IMR-90 (cell line): ENCODE data around the gene MON2. TPM values are rescaled to one million over a fixed set of nuclear protein-coding genes. Genes with fewer than 3 reads are reported as not detected.
"Not testable (repeated sequence)": the region's sequence is repeated elsewhere in the genome, so short reads cannot be mapped to it uniquely, and the experiment has no call there.

Source experiments
- ATAC-seq: fragments of 200-7000 bp; cut with Tn5 transposase; 2 replicates; pipeline ENCODE4 v1.9.1; 2020; ENCODE audit warnings: low read depth, mild to moderate bottlenecking, moderate library complexity
- BruUV-seq: library from RNA; stranded (reverse); fragments of 400-500 nt; replicated peaks from 2 replicates; lab custom pipeline; 2021; lab: Mats Ljungman, UMichigan
- CTCF ChIA-PET: fragments of 300-600 bp; formaldehyde crosslinking; extraction: SDS; loops from one replicate; lab custom pipeline; 2021; ENCODE audit warnings: antibody characterized with exemption; lab: Yijun Ruan, JAX
- POLR2A ChIA-PET: fragments of 300-600 bp; sonication (Branson Sonifier 250); formaldehyde crosslinking; loops from one replicate; lab custom pipeline; 2022; ENCODE audit warnings: antibody characterized with exemption; ENCODE audit not compliant: unreplicated experiment; lab: Charles Lee
- DNase-seq: peaks from one replicate; pipeline ENCODE4 v3.0.0; 2013
- H2AFZ ChIP-seq: replicated peaks from 2 replicates; pipeline ENCODE3; 2013; ENCODE audit warnings: low read length, mild to moderate bottlenecking; ENCODE audit not compliant: poor library complexity
- H2AK5ac ChIP-seq: 2 replicates; pipeline ENCODE4 v1.6.1; 2013; ENCODE audit warnings: low read depth, low read length, inconsistent platforms
- H2AK9ac ChIP-seq: replicated peaks from 2 replicates; pipeline ENCODE3; 2013; ENCODE audit warnings: mild to moderate bottlenecking, low read depth, low read length, moderate library complexity; ENCODE audit not compliant: poor library complexity
- H2BK120ac ChIP-seq: 2 replicates; pipeline ENCODE4 v1.6.1; 2013; ENCODE audit warnings: low read depth, low read length, inconsistent platforms
- H2BK15ac ChIP-seq: 3 replicates; pipeline ENCODE4 v1.6.1; 2013; ENCODE audit warnings: low read depth, low read length, inconsistent platforms
- H2BK20ac ChIP-seq: 2 replicates; pipeline ENCODE4 v1.6.1; 2013; ENCODE audit warnings: low read depth, mild to moderate bottlenecking, inconsistent platforms, low read length, moderate library complexity
- H2BK5ac ChIP-seq: 2 replicates; pipeline ENCODE4 v1.6.1; 2013; ENCODE audit warnings: mild to moderate bottlenecking, low read depth, low read length, inconsistent platforms; ENCODE audit not compliant: poor library complexity, severe bottlenecking
- H3K14ac ChIP-seq: replicated peaks from 2 replicates; pipeline ENCODE4 v1.6.1; 2013; ENCODE audit warnings: low read depth, low read length, inconsistent platforms
- H3K18ac ChIP-seq: 2 replicates; pipeline ENCODE4 v1.6.1; 2013; ENCODE audit warnings: low read depth, low read length, control low read depth
- H3K23ac ChIP-seq: 2 replicates; pipeline ENCODE4 v1.6.1; 2013; ENCODE audit warnings: low read depth, low read length, inconsistent platforms
- H3K27ac ChIP-seq: 2 replicates; pipeline ENCODE4 v1.5.1; 2013; ENCODE audit warnings: mild to moderate bottlenecking, control low read depth, low read length; ENCODE audit not compliant: insufficient read depth
- H3K27me3 ChIP-seq: 2 replicates; pipeline ENCODE4 v1.6.1; 2013; ENCODE audit warnings: low read length; ENCODE audit not compliant: control insufficient read depth, insufficient read depth
- H3K36me3 ChIP-seq: 2 replicates; pipeline ENCODE4 v1.6.1; 2013; ENCODE audit warnings: low read length, mixed read lengths; ENCODE audit not compliant: control insufficient read depth, insufficient read depth
- H3K4ac ChIP-seq: 2 replicates; pipeline ENCODE4 v1.6.1; 2013; ENCODE audit warnings: low read depth, low read length, inconsistent platforms
- H3K4me1 ChIP-seq: 2 replicates; pipeline ENCODE4 v1.6.1; 2013; ENCODE audit warnings: low read length, mixed read lengths; ENCODE audit not compliant: control insufficient read depth, insufficient read depth
- H3K4me2 ChIP-seq: 2 replicates; pipeline ENCODE4 v1.6.1; 2013; ENCODE audit warnings: low read depth, mild to moderate bottlenecking, control low read depth, low read length, moderate library complexity
- H3K4me3 ChIP-seq: 2 replicates; pipeline ENCODE4 v1.5.1; 2013; ENCODE audit warnings: low read depth, mild to moderate bottlenecking, control low read depth, low read length, moderate library complexity; ENCODE audit not compliant: insufficient read depth
- H3K56ac ChIP-seq: 2 replicates; pipeline ENCODE4 v1.6.1; 2013; ENCODE audit warnings: low read length, inconsistent platforms; ENCODE audit not compliant: insufficient read depth; ENCODE audit errors: extremely low read depth
- H3K79me1 ChIP-seq, 2 experiments: 2 replicates each; pipeline ENCODE4 v1.6.1; 2013; ENCODE audit warnings: low read length in 2 of 2, inconsistent platforms in 1 of 2, low read depth in 1 of 2
- H3K9ac ChIP-seq: 2 replicates; pipeline ENCODE4 v1.6.1; 2013; ENCODE audit warnings: low read depth, low read length, control low read depth
- H3K9me1 ChIP-seq: 2 replicates; pipeline ENCODE4 v1.6.1; 2013; ENCODE audit warnings: low read length, inconsistent platforms; ENCODE audit not compliant: insufficient read depth
- H3K9me3 ChIP-seq: 2 replicates; pipeline ENCODE4 v1.6.1; 2013; ENCODE audit warnings: low read length; ENCODE audit not compliant: control insufficient read depth, insufficient read depth
- H4K20me1 ChIP-seq: 2 replicates; pipeline ENCODE4 v1.6.1; 2013; ENCODE audit warnings: low read length, inconsistent platforms; ENCODE audit not compliant: insufficient read depth
- H4K5ac ChIP-seq: 2 replicates; pipeline ENCODE4 v1.6.1; 2013; ENCODE audit warnings: mild to moderate bottlenecking, low read depth, low read length, control low read depth
- H4K8ac ChIP-seq, 2 experiments: 2 replicates each; pipeline ENCODE4 v1.6.1; 2013; ENCODE audit warnings: low read depth in 2 of 2, low read length in 2 of 2, control low read depth in 1 of 2, inconsistent platforms in 1 of 2
- H4K91ac ChIP-seq: 2 replicates; pipeline ENCODE4 v1.6.1; 2013; ENCODE audit warnings: low read depth, low read length, inconsistent platforms; ENCODE audit not compliant: insufficient read depth
- WGBS, 2 experiments: methylation state at CpG; one replicate each; pipeline versions ENCODE4 v1.1.5 to v1.1.7; 2013; ENCODE audit warnings: missing lambda C conversion rate in 2 of 2; ENCODE audit not compliant: insufficient read length in 1 of 2; ENCODE audit errors: extremely low coverage in 2 of 2; 5-methylcytosine and 5-hydroxymethylcytosine counted together
- dilution Hi-C: fragments of 300-500 bp; cut with HindIII; formaldehyde crosslinking; loops from one replicate; pipeline ENCODE4 v1.14.3; 2018; ENCODE audit warnings: low sequenced_read_pairs; ENCODE audit not compliant: unreplicated experiment
- in situ Hi-C: fragments of 300-500 bp; cut with MboI; formaldehyde crosslinking; loops from 3 replicates; pipeline ENCODE4 v1.14.3; 2019; ENCODE audit warnings: low sequenced_read_pairs, inconsistent platforms, mixed read lengths
- intact Hi-C: fragments of 100-400 bp; cut with micrococcal nuclease; formaldehyde crosslinking; loops from 2 replicates; pipeline ENCODE4 v1.10.0; 2022
- polyA plus RNA-seq, 3 experiments: library from polyadenylated mRNA; depleted of rRNA; stranded (reverse); fragments of >200 nt; gene quantifications; 2 replicates each; pipeline ENCODE4 v1.2.3, GENCODE V29; 2012; ENCODE audit warnings: low replicate concordance in 1 of 3
- total RNA-seq: library from RNA; depleted of rRNA; stranded (reverse); fragments of >200 nt; gene quantifications from 2 replicates; pipeline ENCODE4 v1.2.3, GENCODE V29; 2012

MON2 gene
- total and polyA plus RNA-seq, 2 of the 4 experiments (the other 2 are of a cell fraction): 13.2 to 39.3 TPM

GRCh38 chr12:62461171-62461837, 5.3 kb upstream of the MON2 start:
- H2BK120ac ChIP-seq, H2AFZ ChIP-seq, H3K4me1 ChIP-seq, H2BK20ac ChIP-seq, H3K4me3 ChIP-seq, H3K27ac ChIP-seq, BruUV-seq, H3K18ac ChIP-seq, H3K9me1 ChIP-seq, H2AK9ac ChIP-seq, H3K23ac ChIP-seq, POLR2A ChIA-PET, H4K8ac ChIP-seq, dilution Hi-C loops, H3K56ac ChIP-seq, in situ Hi-C loops, H3K9me3 ChIP-seq, H3K4me2 ChIP-seq, H3K14ac ChIP-seq, DNase-seq, H4K20me1 ChIP-seq, H3K36me3 ChIP-seq, intact Hi-C loops, H2AK5ac ChIP-seq, H3K9ac ChIP-seq, H3K27me3 ChIP-seq, H3K79me1 ChIP-seq, H4K5ac ChIP-seq, H2BK15ac ChIP-seq, ATAC-seq, H4K91ac ChIP-seq, H2BK5ac ChIP-seq, H3K4ac ChIP-seq: not testable (repeated sequence)
- WGBS, 2 experiments: 79% methylated on average over 7 of the region's 32 CpGs; no CpG with 5 or more reads in 1 of the 2 experiments
- CTCF ChIA-PET: interaction anchor here (0.6 kb wide), 1 partner anchor 24 kb away, joined by 3 read pairs; no protein-coding TSS in a partner anchor

GRCh38 chr12:62463252-62463651, 3.4 kb upstream of the MON2 start:
- in situ Hi-C loops, H3K4ac ChIP-seq, H2BK120ac ChIP-seq, DNase-seq, H4K8ac ChIP-seq, intact Hi-C loops, H4K5ac ChIP-seq, H4K20me1 ChIP-seq, dilution Hi-C loops, H3K14ac ChIP-seq, H3K9me1 ChIP-seq, H3K4me1 ChIP-seq, H2AK5ac ChIP-seq, H3K56ac ChIP-seq, H2AFZ ChIP-seq, H2BK20ac ChIP-seq, POLR2A ChIA-PET, H2BK5ac ChIP-seq, H2BK15ac ChIP-seq, H3K27me3 ChIP-seq, H4K91ac ChIP-seq, H3K4me2 ChIP-seq, H3K36me3 ChIP-seq, H3K9ac ChIP-seq, H3K18ac ChIP-seq, H3K4me3 ChIP-seq, H3K27ac ChIP-seq, CTCF ChIA-PET, H3K23ac ChIP-seq, ATAC-seq, BruUV-seq, H3K9me3 ChIP-seq, H2AK9ac ChIP-seq: not testable (repeated sequence)
- peaks cover 0 to 11% of the 10 kb centered on the region in 2 experiments; a peak in 2 of 4 replicates for H3K79me1 ChIP-seq
- no CpG with 5 or more reads among the region's 7 CpGs for WGBS, 2 experiments
